AG04449 (cell line): ENCODE results near the gene KIF1B.
"Not testable (repeated sequence)": the region's sequence is repeated elsewhere in the genome, so short reads cannot be mapped to it uniquely, and the experiment has no call there.

Experiments
- CTCF ChIA-PET: fragments of 350-600 bp; formaldehyde crosslinking; extraction: SDS; loops from one replicate; lab custom pipeline; 2021; ENCODE audit warnings: antibody characterized with exemption; lab: Yijun Ruan, JAX
- POLR2A ChIA-PET: fragments of 400-600, 350-600 bp; formaldehyde crosslinking; extraction: SDS; loops from one replicate; lab custom pipeline; 2020; ENCODE audit warnings: antibody characterized with exemption, inconsistent platforms; lab: Yijun Ruan, JAX
- DNase-seq: peaks from one replicate; pipeline ENCODE4 v3.0.0-alpha.2; 2010; ENCODE audit warnings: low read depth, low spot score
- H3K4me3 ChIP-seq: 2 replicates; pipeline ENCODE4 v1.5.1; 2011; ENCODE audit warnings: low read depth, mild to moderate bottlenecking, control low read depth, low read length
- TF ChIP-seq, protein P1 (sequence below): IDR thresholded peaks from one replicate; pipeline ENCODE4 v1.5.1; 2011; ENCODE audit warnings: mild to moderate bottlenecking, moderate library complexity, low read length, control low read depth, inconsistent platforms; ENCODE audit not compliant: insufficient read depth; ENCODE audit errors: missing control alignments

KIF1B gene

DNA sequence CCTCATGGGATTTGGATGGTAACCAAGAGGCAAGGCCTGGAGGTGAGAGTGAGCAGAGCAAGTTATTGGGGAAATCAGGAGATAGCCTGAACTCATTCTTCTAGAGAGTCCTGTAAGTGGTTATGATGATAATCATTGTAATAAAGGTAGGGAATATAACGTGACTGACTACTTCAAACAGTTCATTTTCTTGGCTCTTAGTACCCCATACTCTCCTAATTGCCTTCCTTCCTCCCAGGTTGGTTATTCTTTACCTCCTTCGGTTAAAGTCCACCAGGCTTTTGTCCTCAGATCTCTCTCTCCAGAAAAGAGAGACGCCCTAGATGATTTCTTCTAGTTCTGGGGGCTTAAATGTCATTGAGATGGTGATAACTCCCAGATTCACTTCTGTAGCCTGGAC, 35.3 kb downstream of the KIF1B start:
- TF ChIP-seq, protein P1, sequence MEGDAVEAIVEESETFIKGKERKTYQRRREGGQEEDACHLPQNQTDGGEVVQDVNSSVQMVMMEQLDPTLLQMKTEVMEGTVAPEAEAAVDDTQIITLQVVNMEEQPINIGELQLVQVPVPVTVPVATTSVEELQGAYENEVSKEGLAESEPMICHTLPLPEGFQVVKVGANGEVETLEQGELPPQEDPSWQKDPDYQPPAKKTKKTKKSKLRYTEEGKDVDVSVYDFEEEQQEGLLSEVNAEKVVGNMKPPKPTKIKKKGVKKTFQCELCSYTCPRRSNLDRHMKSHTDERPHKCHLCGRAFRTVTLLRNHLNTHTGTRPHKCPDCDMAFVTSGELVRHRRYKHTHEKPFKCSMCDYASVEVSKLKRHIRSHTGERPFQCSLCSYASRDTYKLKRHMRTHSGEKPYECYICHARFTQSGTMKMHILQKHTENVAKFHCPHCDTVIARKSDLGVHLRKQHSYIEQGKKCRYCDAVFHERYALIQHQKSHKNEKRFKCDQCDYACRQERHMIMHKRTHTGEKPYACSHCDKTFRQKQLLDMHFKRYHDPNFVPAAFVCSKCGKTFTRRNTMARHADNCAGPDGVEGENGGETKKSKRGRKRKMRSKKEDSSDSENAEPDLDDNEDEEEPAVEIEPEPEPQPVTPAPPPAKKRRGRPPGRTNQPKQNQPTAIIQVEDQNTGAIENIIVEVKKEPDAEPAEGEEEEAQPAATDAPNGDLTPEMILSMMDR, result no peak
- POLR2A ChIA-PET, result no interaction called here
- no peak for DNase-seq
- H3K4me3 ChIP-seq, result no peak overlapping the region
- CTCF ChIA-PET, result interaction anchor here (1.2 to 1.3 kb wide), 2 partner anchors 9 to 36 kb away, joined by 3 read pairs; no protein-coding TSS in a partner anchor

DNA sequence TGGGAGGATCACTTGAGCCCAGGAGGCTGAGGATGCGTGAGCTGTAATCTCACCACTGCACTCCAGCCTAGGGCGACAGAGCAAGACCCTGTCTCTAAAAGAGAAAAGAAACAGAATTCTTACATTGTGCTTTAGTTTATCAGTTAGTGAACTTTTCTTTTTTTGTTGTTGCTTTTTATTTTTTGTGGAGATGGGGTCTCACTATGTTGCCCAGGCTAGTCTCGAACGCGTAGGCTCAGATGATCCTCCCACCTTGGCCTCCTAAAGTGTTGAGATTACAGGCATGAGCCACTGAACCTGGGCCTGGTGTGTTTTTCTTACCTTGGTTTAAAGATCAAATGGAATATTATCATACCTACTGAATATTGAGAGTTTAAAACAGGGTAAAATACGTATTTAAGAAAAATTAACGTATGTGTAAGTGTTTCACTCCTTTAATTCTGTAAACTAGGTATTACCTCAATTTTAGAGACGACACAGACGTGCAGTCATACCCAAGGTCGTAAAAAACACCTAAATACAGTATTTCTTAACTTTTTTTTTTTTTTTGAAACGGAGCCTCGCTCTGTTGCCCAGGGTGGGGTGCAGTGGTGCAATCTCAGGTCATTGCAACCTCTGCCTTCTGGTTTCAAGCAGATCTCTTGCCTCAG, 39.6 kb downstream of the KIF1B start:
- DNase-seq, result no peak
- ChIA-PET POLR2A (no interaction called here), CTCF (interaction anchor here (1.5 kb wide), 1 partner anchor 40 kb away, joined by 3 read pairs; no protein-coding TSS in a partner anchor)
- TF ChIP-seq, protein P1, result no peak
- H3K4me3 ChIP-seq, result no peak overlapping the region

DNA sequence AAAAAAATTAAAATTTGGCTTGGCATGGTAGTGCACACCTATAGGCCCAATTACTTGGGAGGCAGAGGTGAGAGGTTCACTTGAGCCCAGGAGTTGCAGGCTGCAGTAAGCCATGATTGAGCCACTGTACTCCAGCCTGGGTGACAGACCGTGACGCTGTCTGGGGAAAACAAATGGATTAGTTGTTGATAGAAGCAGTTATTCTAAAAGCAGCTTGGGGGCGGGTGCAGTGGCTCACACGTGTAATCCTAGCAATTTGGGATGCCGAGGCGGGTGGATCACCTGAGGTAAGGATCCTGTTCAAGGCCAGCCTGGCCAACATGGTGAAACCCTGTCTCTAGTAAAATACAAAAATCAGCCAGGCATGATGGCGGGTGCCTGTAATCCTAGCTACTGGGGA, 40.3 kb downstream of the KIF1B start:
- TF ChIP-seq, protein P1, result no peak
- no peak overlapping the region for H3K4me3 ChIP-seq
- POLR2A ChIA-PET, result no interaction called here
- CTCF ChIA-PET, result interaction anchor here (0.8 to 1.6 kb wide), 4 partner anchors 13 to 90 kb away, joined by 3 to 4 read pairs (median 4); partner anchors contain the start of gene KIF1B
- no peak for DNase-seq

DNA sequence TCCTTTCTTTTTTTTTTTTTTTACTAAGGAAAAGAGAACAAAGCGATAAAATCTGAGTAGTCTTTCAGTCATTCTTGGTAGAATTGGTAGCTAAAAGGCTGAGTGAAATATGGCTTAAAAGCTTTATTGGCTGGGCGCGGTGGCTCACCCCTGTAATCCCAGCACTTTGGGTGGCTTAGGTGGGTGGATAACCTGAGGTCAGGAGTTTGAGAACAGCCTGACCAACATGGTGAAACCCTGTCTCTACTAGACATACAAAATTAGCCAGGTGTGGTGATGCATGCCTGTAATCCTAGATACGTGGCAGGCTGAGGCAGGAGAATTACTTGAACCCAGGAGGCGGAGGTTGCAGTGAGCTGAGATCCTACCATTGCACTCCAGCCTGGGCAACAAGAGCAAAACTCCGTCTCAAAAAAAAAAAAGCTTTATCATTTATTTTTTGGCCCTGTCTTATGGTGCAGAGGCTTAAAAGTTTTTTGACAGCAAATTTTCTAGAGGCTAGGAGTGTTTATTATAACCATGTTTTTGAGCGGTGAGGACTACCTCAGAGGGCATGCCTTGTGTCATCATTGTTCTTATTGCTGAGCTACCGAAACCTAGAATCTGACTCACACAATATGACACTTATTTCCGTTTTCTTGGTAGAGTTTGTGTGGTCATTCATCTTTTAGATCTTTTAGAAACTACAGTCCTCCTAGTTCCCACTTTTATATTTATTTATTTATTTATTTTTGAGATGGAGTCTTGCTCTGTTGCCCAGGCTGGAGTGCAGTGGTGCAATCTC, 41.1 kb downstream of the KIF1B start:
- CTCF ChIA-PET, result interaction anchor here (0.8 to 1.6 kb wide), 5 partner anchors 10 to 89 kb away, joined by 3 to 4 read pairs (median 4); partner anchors contain the start of gene KIF1B
- not testable (repeated sequence) for DNase-seq, H3K4me3 ChIP-seq
- POLR2A ChIA-PET, result interaction anchor here (1.0 to 1.3 kb wide), 2 partner anchors 20 to 42 kb away, joined by 3 to 4 read pairs; partner anchors contain the start of gene KIF1B

DNA sequence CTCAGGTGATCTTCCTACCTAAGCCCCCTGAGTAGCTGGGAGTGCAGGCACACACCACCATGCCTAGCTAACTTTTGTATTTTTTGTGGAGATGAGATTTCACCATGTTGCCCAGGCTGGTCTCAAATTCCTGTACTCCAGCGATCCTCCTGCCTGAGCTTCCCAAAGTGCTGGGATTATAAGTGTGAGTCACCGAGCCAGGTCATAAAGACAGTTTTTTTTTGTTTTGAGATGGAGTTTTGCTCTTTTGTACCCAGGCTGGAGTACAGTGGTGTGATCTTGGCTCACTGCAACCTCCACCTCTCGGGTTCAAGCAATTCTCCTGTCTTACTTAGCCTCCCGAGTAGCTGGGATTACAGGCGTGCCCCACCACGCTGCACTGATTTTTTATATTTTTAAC, 42.1 kb downstream of the KIF1B start:
- CTCF ChIA-PET, result interaction anchor here (4.7 kb wide), 1 partner anchor 43 kb away, joined by 25 read pairs; the partner anchor contains the start of gene KIF1B
- DNase-seq, result no peak
- POLR2A ChIA-PET, result interaction anchor here (0.6 to 1.8 kb wide), 4 partner anchors 19 to 43 kb away, joined by 3 to 7 read pairs (median 4); partner anchors contain the start of gene KIF1B
- no peak overlapping the region for H3K4me3 ChIP-seq
- TF ChIP-seq, protein P1, result no peak

DNA sequence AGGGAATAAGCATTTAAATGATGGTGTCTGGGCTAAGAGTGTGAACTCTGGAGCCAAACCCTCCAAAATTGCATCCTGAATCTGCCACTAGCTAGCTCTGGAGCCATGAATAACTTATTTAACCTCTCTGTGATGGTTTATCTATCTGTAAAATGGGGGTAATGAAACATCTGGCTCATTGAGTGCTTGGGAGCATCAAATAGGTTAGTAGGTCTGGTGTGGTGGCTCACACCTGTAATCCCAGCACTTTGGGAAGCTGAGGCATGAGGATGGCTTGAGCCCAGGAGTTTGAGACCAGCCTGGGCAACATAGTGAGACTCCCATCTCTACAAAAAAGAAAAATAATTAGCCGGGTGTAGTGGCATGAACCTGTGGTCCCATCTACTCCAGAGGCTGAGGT, 42.8 kb downstream of the KIF1B start:
- ChIA-PET POLR2A (interaction anchor here (1.1 to 2.0 kb wide), 3 partner anchors 32 to 43 kb away, joined by 3 to 7 read pairs (median 6); partner anchors contain the start of gene KIF1B), CTCF (interaction anchor here (1.1 to 4.7 kb wide), 3 partner anchors 15 to 379 kb away, joined by 3 to 25 read pairs (median 3); partner anchors contain the start of gene KIF1B)
- TF ChIP-seq, protein P1, result no peak
- DNase-seq, result no peak
- H3K4me3 ChIP-seq, result no peak overlapping the region
